Adrenal gland (tissue), 12 donors: Measurements from ENCODE around the gene FBRSL1. TPM values are rescaled to one million over a fixed set of nuclear protein-coding genes. Genes with fewer than 3 reads are reported as not detected.

Experiments
- DNase-seq, 7 donors: peaks; one replicate each; pipeline ENCODE4 v3.0.0-alpha.2; 2019 to 2020
- H3K27ac ChIP-seq, 5 donors: fragments of 200-600 bp; sonication (generic) in 4 of 5; 1 replicate in 3 of 5; 2 replicates in 2 of 5; pipeline versions ENCODE4 v1.5.1 to v1.8.0; 2016 to 2020; ENCODE audit warnings: mild to moderate bottlenecking in 1 of 5
- H3K27me3 ChIP-seq: fragments of 200-600 bp; 2 replicates; pipeline ENCODE4 v1.8.0; 2021
- H3K36me3 ChIP-seq, 2 donors: fragments of 200-600 bp; replicated peaks in 1 of 2; 1 replicate in 1 of 2; 2 replicates in 1 of 2; pipeline versions ENCODE4 v1.5.1 to v1.8.0; 2018 to 2022
- H3K4me1 ChIP-seq, 2 donors: fragments of 200-600 bp; replicated peaks in 1 of 2; 1 replicate in 1 of 2; 2 replicates in 1 of 2; pipeline versions ENCODE4 v1.5.1 to v1.8.0; 2018 to 2021
- H3K4me3 ChIP-seq, 4 donors: fragments of 200-600 bp; sonication (generic) in 3 of 4; one replicate each; pipeline ENCODE4 v1.5.1; 2016 to 2018
- H3K9me3 ChIP-seq, 3 donors: fragments of 200-600 bp; sonication (generic) in 1 of 3; replicated peaks in 1 of 3; 1 replicate in 2 of 3; 2 replicates in 1 of 3; pipeline versions ENCODE4 v1.5.1 to v1.8.0; 2016 to 2021
- POLR2A ChIP-seq, 2 donors: fragments of 450-650 bp; IDR thresholded peaks; one replicate each; pipeline ENCODE4 v1.6.1; 2017; ENCODE audit warnings: antibody characterized with exemption in 2 of 2, mild to moderate bottlenecking in 2 of 2, moderate library complexity in 1 of 2
- WGBS, 4 donors: extraction: QIAGEN DNeasy Blood & Tissue Kit in 2 of 4; methylation state at CpG; one replicate each; pipeline versions ENCODE4 v1.1.5 to v1.1.7; 2013 to 2017; 5-methylcytosine and 5-hydroxymethylcytosine counted together
- intact Hi-C, 2 donors: fragments of 100-400 bp; cut with DNase I; formaldehyde crosslinking; loops; one replicate each; pipeline versions ENCODE4 v1.14.1 to v1.15.0; 2022 to 2023
- polyA plus RNA-seq, 3 donors: library from polyadenylated mRNA; stranded (reverse); fragments of 200-250 nt in 2 of 3; fragments of 350-450 nt in 1 of 3; fragmentation: Illumina TruSeq in 1 of 3; extraction: RNeasy Lipid Tissue Mini Kit (QIAGEN cat#74804) in 1 of 3; gene quantifications; one replicate each; pipeline ENCODE4 v1.2.3, GENCODE V29; 2013 to 2014
- total RNA-seq, 9 donors: library from RNA; depleted of rRNA in 4 of 9; stranded (reverse); fragments of >200 nt in 4 of 9; fragments of 120-200 nt in 1 of 9; fragmentation: NEBNext Ultra II Directional in 1 of 9; extraction: Animal tissue kit (Norgen Biotek cat#: 25700) in 1 of 9; gene quantifications; one replicate each; pipeline versions ENCODE4 v1.1.0 to v1.2.4, GENCODE V29; 2013 to 2023
- TF ChIP-seq, protein P1 (sequence below), 6 experiments: fragments of 450-650 bp in 4 of 6; fragments of 200-600 bp in 2 of 6; sonication (generic) in 1 of 6; IDR thresholded peaks; 1 replicate in 5 of 6; 2 replicates in 1 of 6; pipeline versions ENCODE4 v1.5.1 to v1.8.0; 2016 to 2021; ENCODE audit warnings: antibody characterized with exemption in 6 of 6, mild to moderate bottlenecking in 2 of 6, moderate library complexity in 1 of 6
- donor health status: healthy with polysubstance abuse.
- donor health status: Bipolar disorder and iron deficiency.
- donor health status: DM: yes; HTN: yes; CAD: no.
- donor health status: DM: no; HTN: no; CAD: no.
- donor health status: DM: no; HTN: no; CAD: no.
- donor health status: DM: yes; HTN: yes; CAD: no.

FBRSL1 gene
- total and polyA plus RNA-seq, 12 donors = 5.3 to 63.8 (median 26.9) TPM

DNA sequence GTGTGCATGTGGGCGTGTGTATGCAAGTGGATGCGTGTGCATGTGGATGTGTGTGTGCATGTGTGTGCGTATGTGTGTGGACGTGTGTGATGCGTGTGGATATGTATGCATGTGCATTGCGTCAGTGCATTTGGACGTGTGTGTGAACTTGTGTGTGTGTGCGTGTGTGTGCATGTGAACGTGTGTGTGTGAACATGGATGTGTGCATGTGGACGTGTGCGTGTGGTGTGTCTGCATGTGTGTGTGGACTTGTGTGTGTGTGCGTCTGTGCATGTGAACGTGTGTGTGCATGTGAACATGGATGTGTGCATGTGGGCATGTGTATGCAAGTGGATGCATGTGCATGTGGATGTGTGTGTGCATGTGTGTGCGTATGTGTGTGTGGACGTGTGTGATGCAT is 34.4 kb upstream of the FBRSL1 start:
- intact Hi-C loops = no loop called here
- no peak for DNase-seq
- WGBS, 4 donors = 82 to 93% (median 89%) methylated on average over 15 of the region's 15 CpGs
- H3K4me1 ChIP-seq = no peaks in the 10 kb centered on the region
- peaks cover 7% of the 10 kb centered on the region for H3K27me3 ChIP-seq
- no peaks in the 10 kb centered on the region for H3K9me3 ChIP-seq
- no peaks in the 10 kb centered on the region for H3K36me3 ChIP-seq
- no peak overlapping the region for H3K4me3 ChIP-seq
- TF ChIP-seq POLR2A (IDR thresholded peaks at IDR 0.05) = no peak
- TF ChIP-seq, protein P1, sequence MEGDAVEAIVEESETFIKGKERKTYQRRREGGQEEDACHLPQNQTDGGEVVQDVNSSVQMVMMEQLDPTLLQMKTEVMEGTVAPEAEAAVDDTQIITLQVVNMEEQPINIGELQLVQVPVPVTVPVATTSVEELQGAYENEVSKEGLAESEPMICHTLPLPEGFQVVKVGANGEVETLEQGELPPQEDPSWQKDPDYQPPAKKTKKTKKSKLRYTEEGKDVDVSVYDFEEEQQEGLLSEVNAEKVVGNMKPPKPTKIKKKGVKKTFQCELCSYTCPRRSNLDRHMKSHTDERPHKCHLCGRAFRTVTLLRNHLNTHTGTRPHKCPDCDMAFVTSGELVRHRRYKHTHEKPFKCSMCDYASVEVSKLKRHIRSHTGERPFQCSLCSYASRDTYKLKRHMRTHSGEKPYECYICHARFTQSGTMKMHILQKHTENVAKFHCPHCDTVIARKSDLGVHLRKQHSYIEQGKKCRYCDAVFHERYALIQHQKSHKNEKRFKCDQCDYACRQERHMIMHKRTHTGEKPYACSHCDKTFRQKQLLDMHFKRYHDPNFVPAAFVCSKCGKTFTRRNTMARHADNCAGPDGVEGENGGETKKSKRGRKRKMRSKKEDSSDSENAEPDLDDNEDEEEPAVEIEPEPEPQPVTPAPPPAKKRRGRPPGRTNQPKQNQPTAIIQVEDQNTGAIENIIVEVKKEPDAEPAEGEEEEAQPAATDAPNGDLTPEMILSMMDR (IDR thresholded peaks at IDR 0.05) = no peak
- no peak overlapping the region for H3K27ac ChIP-seq

DNA sequence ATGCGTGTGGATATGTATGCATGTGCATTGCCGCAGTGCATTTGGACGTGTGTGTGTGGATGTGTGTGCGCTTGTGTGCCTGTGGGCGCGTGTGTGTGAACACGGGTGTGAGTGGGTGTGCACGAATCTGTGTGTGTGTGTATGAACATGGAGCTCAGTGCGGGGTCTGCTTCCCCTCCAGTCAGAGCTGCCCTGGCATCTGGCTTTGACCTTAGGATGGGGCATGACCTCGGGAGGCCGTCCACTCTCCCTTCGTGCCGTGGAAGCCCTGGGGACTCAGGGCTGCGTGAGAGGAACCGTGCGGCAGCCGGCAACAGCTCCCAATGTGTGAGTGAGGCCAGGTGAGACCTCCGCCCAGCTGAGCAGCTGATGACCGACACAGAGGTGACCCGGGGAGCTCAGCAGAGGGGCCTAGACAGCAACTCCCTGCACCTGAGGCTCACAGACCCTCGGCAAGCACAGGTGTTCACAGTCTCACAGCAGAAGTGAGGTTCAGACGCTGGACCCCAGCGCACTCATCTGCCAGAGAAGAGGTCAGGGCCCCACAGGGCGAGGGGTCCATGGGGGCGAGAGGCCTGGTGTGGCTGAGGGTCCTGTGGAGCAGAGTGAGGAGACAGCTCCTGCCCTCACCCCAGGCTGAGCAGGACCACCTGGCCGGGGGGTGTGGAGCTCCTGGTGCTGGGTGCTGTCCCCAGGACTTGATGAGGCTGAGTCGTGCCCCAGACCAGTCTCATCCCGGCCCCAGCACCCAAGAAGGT is 33.6 kb upstream of the FBRSL1 start:
- WGBS, 4 donors = 80 to 90% (median 86%) methylated on average over 10 to 28 of the region's 28 CpGs
- Histone ChIP-seq H3K4me1 (no peaks in the 10 kb centered on the region), H3K27me3 (no peaks in the 10 kb centered on the region), H3K9me3 (no peaks in the 10 kb centered on the region), H3K4me3 (no peak overlapping the region), H3K36me3 (no peaks in the 10 kb centered on the region), H3K27ac (no peak overlapping the region)
- TF ChIP-seq POLR2A (IDR thresholded peaks at IDR 0.05) = no peak
- TF ChIP-seq, protein P1 (IDR thresholded peaks at IDR 0.05) = no peak
- DNase-seq = no peak
- intact Hi-C loops = no loop called here

DNA sequence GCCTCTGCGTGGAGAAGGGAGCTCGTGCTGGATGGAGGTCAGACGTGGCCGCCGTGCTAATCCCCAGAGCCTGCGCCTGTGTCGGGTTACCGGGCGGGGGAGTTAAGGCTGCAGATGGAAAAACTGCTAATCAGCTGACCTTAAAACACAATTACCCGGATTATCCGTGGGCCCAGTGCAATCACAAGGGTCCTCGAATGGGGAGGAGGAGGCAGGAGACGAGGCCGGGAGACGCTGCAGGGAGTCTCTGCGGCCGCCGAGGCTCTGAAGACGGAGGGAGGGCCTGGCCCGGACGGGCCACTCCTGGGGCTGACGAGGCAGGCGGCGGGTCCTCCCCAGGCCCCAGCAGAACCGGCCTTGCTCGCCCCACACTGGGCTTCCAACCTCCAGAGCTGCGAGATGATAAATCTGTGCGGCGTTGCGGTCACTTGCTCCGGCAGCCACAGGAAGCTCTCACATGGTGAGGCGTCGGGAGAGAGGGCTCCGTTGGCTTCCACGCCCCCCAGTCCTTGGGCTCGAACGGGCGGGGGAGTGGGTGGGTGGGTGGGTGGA is 32.9 kb upstream of the FBRSL1 start:
- no peaks in the 10 kb centered on the region for H3K27me3 ChIP-seq
- no peak for DNase-seq
- TF ChIP-seq, protein P1 (IDR thresholded peaks at IDR 0.05) = no peak
- no peak for TF ChIP-seq POLR2A (IDR thresholded peaks at IDR 0.05)
- no peaks in the 10 kb centered on the region for H3K9me3 ChIP-seq
- no peaks in the 10 kb centered on the region for H3K4me1 ChIP-seq
- H3K36me3 ChIP-seq = no peaks in the 10 kb centered on the region
- 69 to 84% (median 74%) methylated on average over 9 to 38 of the region's 38 CpGs for WGBS, 4 donors
- no peak overlapping the region for H3K4me3 ChIP-seq
- no peak overlapping the region for H3K27ac ChIP-seq
- intact Hi-C loops = no loop called here

DNA sequence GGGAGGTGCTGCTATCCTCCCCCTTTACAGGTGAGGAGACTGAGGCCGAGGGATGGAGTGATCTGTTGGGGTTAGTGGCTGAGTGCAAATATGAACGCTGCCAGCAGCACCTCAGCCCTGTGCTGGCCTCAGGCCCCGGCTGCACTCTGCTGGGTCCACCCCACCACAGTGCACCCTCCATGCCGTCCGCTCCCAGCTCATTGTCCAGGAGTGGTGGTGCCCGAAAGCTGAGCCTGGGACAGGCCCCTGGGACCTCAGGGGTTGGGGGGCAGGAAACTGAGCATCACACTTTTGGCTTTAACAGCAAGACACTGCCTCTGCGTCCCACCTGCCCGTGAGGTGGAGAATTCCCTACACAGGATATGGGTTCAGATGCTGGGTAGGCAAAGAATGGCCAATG is 31.5 kb upstream of the FBRSL1 start:
- TF ChIP-seq, protein P1 (IDR thresholded peaks at IDR 0.05) = no peak
- no peak for TF ChIP-seq POLR2A (IDR thresholded peaks at IDR 0.05)
- H3K9me3 ChIP-seq = no peaks in the 10 kb centered on the region
- no peak overlapping the region for H3K4me3 ChIP-seq
- 77 to 88% (median 86%) methylated on average over 3 to 8 of the region's 8 CpGs for WGBS, 4 donors
- no peaks in the 10 kb centered on the region for H3K36me3 ChIP-seq
- no peak overlapping the region for H3K27ac ChIP-seq
- peaks cover 3% of the 10 kb centered on the region for H3K27me3 ChIP-seq
- H3K4me1 ChIP-seq = no peaks in the 10 kb centered on the region
- DNase-seq = no peak
- intact Hi-C loops = no loop called here
